ENCODE data around the gene MFAP5. TPM values are rescaled to one million over a fixed set of nuclear protein-coding genes. Genes with fewer than 3 reads are reported as not detected.

Gene MFAP5
- polyA plus RNA-seq, 3 donors from 2014 or later: not detected

DNA sequence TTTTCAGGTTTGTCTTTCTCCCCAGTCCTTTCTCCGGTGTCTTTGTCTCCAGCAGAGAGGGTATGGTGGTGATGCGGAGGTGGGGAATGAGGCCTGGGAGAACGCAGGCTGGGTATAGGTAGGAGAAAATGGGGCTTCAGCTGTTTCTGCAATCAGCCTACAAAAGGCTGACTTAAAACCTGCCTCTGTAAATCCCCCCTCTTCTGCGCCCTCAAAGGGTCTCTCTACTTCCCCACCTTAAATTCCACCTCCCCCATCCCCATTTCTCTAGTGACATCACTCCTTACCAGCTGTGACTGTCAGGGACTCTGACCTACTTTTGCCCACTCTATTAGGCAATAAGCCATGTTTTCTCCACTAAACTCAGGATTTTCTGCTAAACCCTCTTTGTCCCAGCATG is 27.1 kb upstream of the MFAP5 start:
- Mint-ChIP-seq H3K36me3 (no peaks in the 10 kb centered on the region), H3K4me1 (no peaks in the 10 kb centered on the region), H3K4me3 (no peak overlapping the region), H3K9me3 (no peaks in the 10 kb centered on the region), H3K27me3 (ENCODE audit: low read depth in 3 of 3) (peaks cover 2 to 19% (median 5%) of the 10 kb centered on the region in 3 donors), H3K27ac (no peak overlapping the region)
- no peak for DNase-seq

DNA sequence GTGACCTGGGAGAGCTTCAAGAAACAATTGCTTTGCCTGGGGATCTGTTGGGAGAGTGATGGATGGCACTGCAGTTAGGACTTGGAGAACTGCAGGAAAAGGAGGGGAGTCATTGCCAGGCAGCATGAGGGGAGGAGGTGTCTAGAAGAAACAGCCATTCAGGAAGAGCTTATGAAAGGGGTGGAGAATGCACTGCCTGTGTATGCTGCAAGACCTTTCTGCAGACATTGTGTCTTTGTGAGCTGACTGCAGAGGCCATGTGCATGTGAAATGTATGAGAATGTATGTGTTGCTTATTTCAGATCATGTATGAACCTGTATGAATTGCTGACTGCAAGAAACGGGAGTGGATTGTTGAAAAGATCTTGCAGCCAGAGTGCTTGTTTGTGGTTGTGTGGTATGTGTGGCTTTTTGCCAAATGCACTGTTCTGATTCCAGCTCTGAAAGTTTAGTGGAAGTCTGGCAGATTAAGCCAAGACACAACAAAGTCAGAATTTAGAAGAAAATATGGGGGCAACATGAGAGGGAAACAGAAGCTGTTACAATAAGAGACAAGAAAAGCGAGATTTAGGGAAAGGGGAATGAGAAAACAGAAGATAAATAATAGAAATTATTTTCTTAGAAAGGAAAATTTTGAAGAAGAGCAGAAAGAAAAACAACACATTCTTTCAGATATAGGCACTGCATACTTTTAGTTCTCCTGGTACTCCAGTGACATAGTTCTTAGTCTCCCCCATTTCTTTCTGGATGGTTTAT is 25.4 kb upstream of the MFAP5 start:
- Mint-ChIP-seq H3K9me3 (no peaks in the 10 kb centered on the region), H3K27me3 (ENCODE audit: low read depth in 3 of 3) (peaks cover 2 to 25% (median 4%) of the 10 kb centered on the region in 3 donors), H3K36me3 (no peaks in the 10 kb centered on the region), H3K27ac (no peak overlapping the region), H3K4me1 (no peaks in the 10 kb centered on the region), H3K4me3 (no peak overlapping the region)
- no peak for DNase-seq

DNA sequence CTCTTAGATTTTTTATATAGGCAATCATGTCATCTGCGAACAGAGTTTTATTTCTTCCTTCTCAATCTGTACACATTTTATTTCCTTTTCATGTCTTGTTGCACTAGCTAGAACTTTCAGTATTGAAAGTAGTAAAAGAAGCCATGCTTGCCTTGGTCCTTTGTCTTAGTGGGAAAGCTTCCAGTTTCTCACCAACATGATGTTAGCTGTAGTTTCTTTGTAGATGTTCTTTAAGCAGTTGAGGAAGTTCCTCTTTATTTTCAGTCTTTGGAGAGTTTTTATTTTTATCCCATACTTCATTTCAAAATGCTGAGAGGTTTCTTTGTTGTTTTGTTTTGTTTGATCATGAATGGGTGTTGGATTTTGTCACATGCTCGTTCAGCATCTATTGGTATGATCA is 22.4 kb upstream of the MFAP5 start:
- Mint-ChIP-seq H3K4me3 (no peak overlapping the region), H3K4me1 (no peaks in the 10 kb centered on the region), H3K27me3 (ENCODE audit: low read depth in 3 of 3) (peaks cover 2 to 27% (median 2%) of the 10 kb centered on the region in 3 donors), H3K36me3 (no peaks in the 10 kb centered on the region), H3K9me3 (no peaks in the 10 kb centered on the region), H3K27ac (no peak overlapping the region)
- DNase-seq: no peak

DNA sequence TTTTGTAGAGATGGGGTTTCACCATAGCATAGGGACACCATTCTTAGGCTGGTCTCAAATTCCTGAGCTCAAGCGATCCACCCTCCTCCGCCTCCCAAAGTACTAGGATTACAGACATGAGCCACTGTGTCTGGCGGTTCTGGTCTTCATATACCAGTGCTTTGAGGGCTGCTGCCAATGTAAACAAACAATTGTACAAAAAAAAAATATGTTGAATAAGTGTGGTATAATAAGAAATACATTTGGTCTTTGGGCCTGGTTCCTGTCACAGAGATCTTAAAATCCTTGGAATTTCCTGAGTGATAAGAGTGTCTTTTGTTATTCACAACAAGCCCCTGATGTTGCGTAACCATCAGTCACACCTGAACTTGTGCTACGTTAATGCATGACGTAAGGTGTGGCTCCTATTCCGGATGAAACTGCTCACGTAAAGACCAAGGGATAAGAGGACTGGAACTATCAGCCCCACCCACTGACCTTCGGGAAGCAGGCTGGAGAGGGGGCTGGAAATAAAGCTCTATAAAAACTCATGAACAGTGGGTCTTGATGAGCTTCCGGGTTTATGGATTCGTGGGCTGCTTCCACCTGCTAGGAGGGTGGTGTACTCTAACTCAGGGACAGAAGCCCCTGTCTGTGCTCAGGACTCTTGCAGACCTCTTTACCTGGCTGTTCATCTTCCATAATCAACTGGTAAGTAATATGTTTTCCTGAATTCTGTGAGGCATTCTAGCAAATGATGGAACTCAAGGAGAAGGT is 18.7 kb upstream of the MFAP5 start:
- H3K27ac Mint-ChIP-seq: no peak overlapping the region

DNA sequence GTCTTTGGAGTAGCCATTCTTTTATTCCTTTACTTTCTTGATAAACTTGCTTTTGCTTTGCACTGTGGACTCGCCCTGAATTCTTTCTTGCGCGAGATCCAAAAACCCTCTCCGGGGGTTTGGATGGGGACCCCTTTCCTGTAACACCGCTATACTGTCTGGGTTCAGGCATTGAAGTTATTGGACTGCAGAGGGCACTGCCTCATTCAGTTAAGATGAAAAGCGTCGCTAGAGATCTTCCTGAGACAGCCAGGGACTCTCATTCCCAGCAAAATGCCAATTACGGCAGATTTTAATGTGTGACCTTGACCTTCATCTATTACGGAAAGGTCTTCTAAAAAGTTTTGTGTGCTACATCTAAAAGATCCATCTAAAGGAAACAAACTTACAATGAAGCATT is 17.9 kb upstream of the MFAP5 start:
- H3K9me3 Mint-ChIP-seq: no peaks in the 10 kb centered on the region
- DNase-seq: no peak
- no peak overlapping the region for H3K27ac Mint-ChIP-seq
- H3K36me3 Mint-ChIP-seq: no peaks in the 10 kb centered on the region
- H3K4me3 Mint-ChIP-seq: no peak overlapping the region
- H3K4me1 Mint-ChIP-seq: no peaks in the 10 kb centered on the region
- H3K27me3 Mint-ChIP-seq (ENCODE audit: low read depth in 3 of 3): peaks cover 1 to 17% (median 2%) of the 10 kb centered on the region in 3 donors

More for the DNA sequence above, 18.7 kb upstream of the MFAP5 start:
- H3K4me1 Mint-ChIP-seq: no peaks in the 10 kb centered on the region
- no peak for DNase-seq
- H3K27me3 Mint-ChIP-seq (ENCODE audit: low read depth in 3 of 3): peaks cover 1 to 17% (median 2%) of the 10 kb centered on the region in 3 donors
- no peaks in the 10 kb centered on the region for H3K9me3 Mint-ChIP-seq
- H3K4me3 Mint-ChIP-seq: no peak overlapping the region
- no peaks in the 10 kb centered on the region for H3K36me3 Mint-ChIP-seq

DNA sequence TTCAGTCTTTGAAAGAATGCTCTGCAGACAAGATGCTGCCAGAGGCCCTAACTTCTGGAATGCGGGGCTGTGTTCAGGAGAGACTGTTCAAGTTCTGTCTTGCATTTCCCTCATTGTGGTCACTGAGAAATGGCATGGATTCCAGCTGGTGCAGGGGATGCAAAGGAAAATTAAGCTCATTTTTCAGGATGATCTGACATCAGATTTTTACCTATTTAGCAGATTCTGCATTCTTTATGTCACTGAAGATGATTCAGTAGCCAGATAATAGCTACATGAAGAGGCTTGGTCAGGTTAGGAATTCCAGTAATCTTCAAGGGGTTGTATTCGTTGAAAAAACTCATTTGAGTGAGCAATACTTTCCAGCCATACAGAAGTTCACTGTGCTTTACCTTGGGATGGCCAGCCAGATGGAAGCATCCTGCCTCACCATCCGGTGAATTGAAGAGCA is 16.1 kb upstream of the MFAP5 start:
- H3K36me3 Mint-ChIP-seq: no peaks in the 10 kb centered on the region
- H3K27ac Mint-ChIP-seq: no peak overlapping the region
- no peaks in the 10 kb centered on the region for H3K4me1 Mint-ChIP-seq
- peaks cover 0 to 11% (median 1%) of the 10 kb centered on the region in 3 donors for H3K27me3 Mint-ChIP-seq (ENCODE audit: low read depth in 3 of 3)
- no peak for DNase-seq
- H3K9me3 Mint-ChIP-seq: no peaks in the 10 kb centered on the region
- no peak overlapping the region for H3K4me3 Mint-ChIP-seq

DNA sequence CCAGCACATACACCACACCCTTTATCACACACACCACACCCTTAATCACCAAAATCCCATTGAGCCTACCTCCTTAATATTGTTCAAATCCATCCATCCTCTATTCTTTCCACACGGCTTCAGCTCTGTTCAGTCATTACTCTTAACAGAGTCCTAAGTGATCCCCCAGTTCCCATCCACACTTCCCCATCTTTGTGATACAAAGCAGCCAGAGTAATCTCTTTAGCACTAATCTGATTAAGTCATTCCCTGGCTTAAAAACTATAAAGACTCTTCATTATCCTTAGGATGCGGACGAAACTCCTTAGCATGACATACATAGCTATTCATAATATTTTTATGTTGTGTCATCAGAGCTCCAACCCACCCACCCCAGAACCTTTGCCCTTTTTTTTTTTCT is 14.7 kb upstream of the MFAP5 start:
- no peak for DNase-seq
- Mint-ChIP-seq H3K27ac (no peak overlapping the region), H3K4me1 (no peaks in the 10 kb centered on the region), H3K4me3 (no peak overlapping the region), H3K9me3 (no peaks in the 10 kb centered on the region), H3K36me3 (no peaks in the 10 kb centered on the region), H3K27me3 (ENCODE audit: low read depth in 3 of 3) (peaks cover 0 to 4% (median 1%) of the 10 kb centered on the region in 3 donors)

DNA sequence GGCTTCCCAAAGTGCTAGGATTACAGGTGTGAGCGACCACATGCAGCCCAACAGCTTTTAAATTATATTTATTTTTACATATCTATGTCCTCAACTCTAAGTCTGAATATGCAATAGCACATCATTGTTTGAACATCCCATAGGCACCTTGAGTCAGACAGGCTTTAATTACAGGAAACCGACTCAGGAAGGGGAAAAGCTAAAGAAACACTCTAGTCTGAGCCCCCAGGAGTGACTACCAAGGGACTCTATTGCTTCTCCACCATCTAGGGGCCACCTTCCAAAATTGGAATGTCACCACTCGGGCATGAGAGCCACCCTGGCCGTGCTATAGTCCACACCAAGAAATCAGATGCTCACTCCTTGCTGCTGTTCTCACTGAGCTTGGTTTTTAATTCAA is 14.0 kb upstream of the MFAP5 start:
- no peaks in the 10 kb centered on the region for H3K4me1 Mint-ChIP-seq
- no peaks in the 10 kb centered on the region for H3K36me3 Mint-ChIP-seq
- no peak overlapping the region for H3K4me3 Mint-ChIP-seq
- no peaks in the 10 kb centered on the region for H3K9me3 Mint-ChIP-seq
- H3K27ac Mint-ChIP-seq: no peak overlapping the region
- DNase-seq: no peak
- H3K27me3 Mint-ChIP-seq (ENCODE audit: low read depth in 3 of 3): peaks cover 0 to 2% (median 1%) of the 10 kb centered on the region in 3 donors

DNA sequence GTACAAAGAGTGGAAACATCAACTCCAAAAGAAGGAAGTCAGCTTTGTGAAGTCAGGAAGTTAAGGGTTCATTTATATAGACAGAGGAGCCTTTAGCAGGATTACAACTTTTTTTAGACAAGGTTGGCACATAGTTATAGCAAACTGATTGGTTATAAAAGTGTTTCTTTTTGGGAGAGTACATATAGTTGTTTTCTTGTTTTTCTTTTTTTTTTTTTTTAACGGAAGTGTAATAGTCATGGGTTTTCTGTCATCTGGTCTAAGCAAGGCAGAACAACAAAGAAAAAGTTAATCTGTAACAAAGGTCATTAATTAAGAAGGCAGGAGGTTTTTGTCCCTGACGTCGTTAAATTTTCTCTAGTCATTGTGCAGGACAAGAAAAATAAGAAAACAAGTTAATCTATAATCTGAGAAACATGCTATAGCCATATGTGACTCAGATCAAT is 13.0 kb upstream of the MFAP5 start:
- no peak for DNase-seq
- H3K4me3 Mint-ChIP-seq: no peak overlapping the region
- H3K27ac Mint-ChIP-seq: no peak overlapping the region
- H3K9me3 Mint-ChIP-seq: no peaks in the 10 kb centered on the region
- H3K36me3 Mint-ChIP-seq: no peaks in the 10 kb centered on the region
- H3K27me3 Mint-ChIP-seq (ENCODE audit: low read depth in 3 of 3): peaks cover 1 to 2% (median 2%) of the 10 kb centered on the region in 3 donors
- H3K4me1 Mint-ChIP-seq: no peaks in the 10 kb centered on the region

DNA sequence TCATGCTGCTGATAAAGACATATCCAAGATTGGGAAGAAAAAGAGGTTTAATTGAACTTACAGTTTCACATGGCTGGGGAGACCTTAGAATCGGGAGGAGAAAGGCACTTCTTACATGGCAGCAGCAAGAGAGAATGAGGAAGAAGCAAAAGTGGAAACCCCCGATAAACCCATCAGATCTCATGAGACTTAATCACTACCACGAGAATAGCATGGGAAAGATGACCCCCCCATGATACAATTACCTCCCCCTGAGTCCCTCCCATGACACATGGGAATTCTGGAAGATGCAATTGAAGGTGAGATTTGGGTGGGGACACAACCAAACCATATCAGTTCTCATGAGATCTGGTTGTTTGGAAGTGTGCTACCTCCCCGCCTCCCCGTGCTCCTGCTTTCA is 9.8 kb upstream of the MFAP5 start:
- no peak overlapping the region for H3K27ac Mint-ChIP-seq
- no peak for DNase-seq
- no peaks in the 10 kb centered on the region for H3K4me1 Mint-ChIP-seq
- H3K9me3 Mint-ChIP-seq: no peaks in the 10 kb centered on the region
- H3K36me3 Mint-ChIP-seq: no peaks in the 10 kb centered on the region
- peaks cover 1 to 5% (median 2%) of the 10 kb centered on the region in 3 donors for H3K27me3 Mint-ChIP-seq (ENCODE audit: low read depth in 3 of 3)
- H3K4me3 Mint-ChIP-seq: no peak overlapping the region

DNA sequence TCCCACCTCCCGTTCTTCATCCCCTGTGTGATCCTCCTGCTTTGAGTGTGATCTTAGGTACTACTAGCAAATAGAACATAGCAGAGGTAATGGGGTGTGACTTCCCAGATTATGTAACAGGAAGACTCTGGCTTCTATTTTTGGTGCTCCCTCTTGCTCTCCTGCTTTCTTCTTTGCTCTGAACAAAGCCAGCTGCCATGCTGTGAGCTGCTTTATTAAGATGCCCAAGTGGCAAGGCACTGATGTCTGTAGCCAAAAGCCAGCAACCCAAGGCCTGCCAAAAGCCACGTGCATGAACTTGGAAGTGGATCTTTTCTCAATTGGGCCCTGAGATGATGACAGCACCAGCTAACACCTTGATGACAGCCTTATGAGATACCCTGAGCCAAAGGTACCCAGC is 5.8 kb upstream of the MFAP5 start:
- DNase-seq: no peak
- peaks cover 6 to 8% (median 7%) of the 10 kb centered on the region in 3 donors for H3K27me3 Mint-ChIP-seq (ENCODE audit: low read depth in 3 of 3)
- H3K27ac Mint-ChIP-seq: no peak overlapping the region
- no peak overlapping the region for H3K4me3 Mint-ChIP-seq
- no peaks in the 10 kb centered on the region for H3K4me1 Mint-ChIP-seq
- H3K36me3 Mint-ChIP-seq: peaks cover 0 to 3% (median 0%) of the 10 kb centered on the region in 3 donors
- H3K9me3 Mint-ChIP-seq: no peaks in the 10 kb centered on the region

DNA sequence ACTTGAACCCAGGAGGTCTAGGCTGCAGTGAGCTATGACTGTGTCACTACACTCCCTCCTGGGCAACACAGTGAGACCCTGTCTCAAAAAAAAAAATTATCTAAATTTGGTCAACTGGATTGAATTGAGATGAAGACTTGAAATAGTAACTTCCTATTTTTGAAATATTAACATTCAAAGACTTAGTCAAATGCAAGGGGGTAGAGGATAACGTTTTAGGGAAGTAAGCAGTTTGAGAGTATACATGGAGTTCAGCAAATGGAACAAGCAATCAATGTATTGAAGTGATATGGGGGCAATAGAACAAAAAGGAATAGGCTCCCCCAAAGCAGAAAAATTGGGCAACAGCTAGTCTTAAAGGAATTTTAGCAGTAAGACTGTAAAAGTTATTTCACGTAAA is 4.6 kb upstream of the MFAP5 start:
- H3K27ac Mint-ChIP-seq: no peak overlapping the region
- H3K27me3 Mint-ChIP-seq (ENCODE audit: low read depth in 3 of 3): peaks cover 6 to 8% (median 7%) of the 10 kb centered on the region in 3 donors
- no peak for DNase-seq
- H3K4me3 Mint-ChIP-seq: no peak overlapping the region
- H3K4me1 Mint-ChIP-seq: no peaks in the 10 kb centered on the region
- H3K9me3 Mint-ChIP-seq: no peaks in the 10 kb centered on the region
- H3K36me3 Mint-ChIP-seq: peaks cover 0 to 3% (median 0%) of the 10 kb centered on the region in 3 donors

DNA sequence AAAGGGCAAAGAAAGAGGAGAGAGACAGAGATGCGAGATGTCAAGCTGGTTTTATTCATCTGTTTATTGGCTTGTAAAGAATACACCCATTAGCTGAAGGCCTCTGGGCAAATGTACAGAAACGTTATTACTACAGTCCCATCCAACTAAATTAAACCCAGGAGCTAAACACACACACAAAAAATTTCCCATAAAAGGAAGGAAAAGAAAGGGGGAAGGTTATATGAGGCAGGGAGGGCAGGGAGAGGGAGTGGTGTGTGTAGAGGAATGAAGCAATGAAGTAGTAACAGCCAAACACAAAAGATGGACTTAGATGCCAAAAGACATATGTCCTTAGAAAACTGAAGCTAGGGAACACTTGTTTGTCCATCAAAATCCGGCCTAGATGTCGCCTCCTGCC is 3.1 kb upstream of the MFAP5 start:
- Mint-ChIP-seq H3K27ac (no peak overlapping the region), H3K36me3 (peaks cover 0 to 3% (median 0%) of the 10 kb centered on the region in 3 donors), H3K9me3 (no peaks in the 10 kb centered on the region), H3K4me1 (no peaks in the 10 kb centered on the region), H3K27me3 (ENCODE audit: low read depth in 3 of 3) (peaks cover 5 to 8% (median 6%) of the 10 kb centered on the region in 3 donors), H3K4me3 (no peak overlapping the region)
- no peak for DNase-seq

DNA sequence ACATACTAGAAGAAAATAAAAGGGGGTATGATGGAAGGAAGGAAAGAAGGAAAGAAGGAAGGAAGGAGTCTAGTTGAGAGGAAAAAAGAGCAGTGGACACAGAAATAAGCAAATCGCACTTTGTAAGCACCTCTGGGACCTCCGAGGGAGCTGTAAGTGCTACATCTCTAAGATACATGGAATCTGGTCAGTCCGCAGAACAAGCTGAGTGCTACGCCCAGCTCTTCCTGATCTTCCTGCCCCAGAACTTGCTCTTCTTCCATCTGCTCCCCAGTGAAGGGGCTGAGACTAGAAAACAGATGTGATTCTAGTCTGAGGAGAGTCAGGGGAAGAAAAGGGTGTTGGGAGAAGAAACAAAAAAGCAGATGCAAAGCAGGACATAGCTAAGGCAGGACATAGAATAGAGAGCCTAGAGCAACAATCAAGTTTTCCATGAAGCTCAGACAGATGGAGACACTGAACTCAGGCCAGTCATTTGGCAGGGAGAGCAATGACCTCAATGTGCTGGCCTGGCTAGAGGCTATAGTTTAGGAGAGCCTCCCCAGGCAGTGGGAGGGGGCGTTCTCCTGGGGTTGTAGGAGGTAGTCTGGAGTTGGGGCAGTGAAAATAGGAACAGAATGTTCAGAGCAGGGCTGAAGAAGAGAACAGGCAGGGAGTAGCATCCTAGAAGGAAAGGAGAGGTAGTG is 1.7 kb upstream of the MFAP5 start:
- no peaks in the 10 kb centered on the region for H3K4me1 Mint-ChIP-seq
- peaks cover 0 to 3% (median 0%) of the 10 kb centered on the region in 3 donors for H3K36me3 Mint-ChIP-seq

More for the DNA sequence above, 1.7 kb upstream of the MFAP5 start:
- Mint-ChIP-seq H3K27ac (no peak overlapping the region), H3K4me3 (no peak overlapping the region), H3K27me3 (ENCODE audit: low read depth in 3 of 3) (peaks cover 5 to 8% (median 6%) of the 10 kb centered on the region in 3 donors), H3K9me3 (no peaks in the 10 kb centered on the region)
- DNase-seq: no peak

Measured in immature natural killer cell (primary cell).